HG03520 (cell line): ENCODE measurements around the gene DBH.

ENCODE experiments used
- ATAC-seq: cut with Tn5 transposase; IDR thresholded peaks from one replicate; pipeline ENCODE4 v1.9.1; 2021; ENCODE audit warnings: mild to moderate bottlenecking, moderate library complexity; ENCODE audit not compliant: unreplicated experiment

DBH gene

DNA sequence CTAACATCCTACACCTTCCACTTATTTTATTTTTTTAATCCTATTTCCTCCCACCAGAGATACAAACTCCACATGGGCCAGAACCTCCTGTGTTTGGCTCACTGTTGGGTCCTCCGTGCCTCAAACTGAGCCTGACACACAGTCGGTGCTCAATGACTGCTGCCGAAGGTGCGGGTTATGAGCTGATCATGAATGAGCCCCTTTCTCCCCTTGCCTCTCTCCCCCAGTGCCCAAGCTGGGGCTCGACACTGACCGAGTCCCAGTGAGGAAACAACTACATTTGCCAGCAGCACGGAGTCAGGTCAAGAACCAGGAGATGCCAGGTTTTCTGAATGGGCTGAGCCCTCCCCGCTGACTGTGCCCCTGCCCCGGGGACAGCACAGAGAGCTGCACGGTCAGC, 57.0 kb downstream of the DBH start:
- ATAC-seq: no peak

GRCh38 chr9:133693703-133694529, 57.8 kb downstream of the DBH start:
- ATAC-seq: no peak

DNA sequence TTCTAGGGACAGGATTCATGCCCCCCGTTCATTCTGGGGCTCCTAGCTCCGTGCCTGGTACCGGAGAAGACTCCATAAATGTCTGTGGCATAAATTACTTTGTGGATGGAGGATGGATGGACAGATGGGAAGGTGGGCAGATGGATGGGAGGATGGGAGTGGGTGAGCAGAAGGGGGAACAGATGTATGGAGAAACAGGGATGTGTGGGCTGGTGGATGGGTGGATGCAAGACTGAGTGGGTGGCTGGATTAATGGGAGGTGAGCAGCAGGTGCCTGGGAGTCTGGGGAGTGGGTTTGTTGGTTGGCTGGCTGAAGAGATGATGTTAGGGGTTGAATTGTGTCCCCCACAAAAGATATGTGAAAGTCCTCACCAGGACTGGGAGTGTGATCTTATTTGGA, 58.5 kb downstream of the DBH start:
- no peak for ATAC-seq

GRCh38 chr9:133696071-133696472, 59.9 kb downstream of the DBH start:
- no peak for ATAC-seq

GRCh38 chr9:133699546-133699945, 63.4 kb downstream of the DBH start:
- ATAC-seq: no peak

DNA sequence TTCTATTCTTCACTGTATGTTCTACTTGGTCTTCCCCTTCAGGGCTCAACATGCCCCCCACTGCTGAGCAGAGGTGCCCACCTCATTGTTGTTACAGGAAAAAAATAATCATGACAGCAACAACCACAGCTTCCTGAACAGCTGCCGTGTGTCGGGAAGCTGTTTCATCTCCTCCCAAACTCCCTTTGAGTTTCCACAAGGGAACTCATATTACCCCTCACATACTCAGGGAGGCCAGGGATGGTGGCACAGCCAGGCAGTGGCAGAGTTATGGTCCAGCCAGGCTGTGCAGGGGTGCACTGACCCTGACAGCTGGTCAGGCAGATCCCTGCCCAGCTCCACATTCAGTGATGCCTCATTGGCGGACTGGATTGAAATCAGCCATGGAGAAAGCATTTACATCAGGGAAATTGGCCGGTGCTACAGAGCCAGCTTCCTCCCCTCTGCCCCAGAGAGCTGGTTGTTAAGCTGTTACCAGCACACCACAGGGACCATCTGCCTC, 64.7 kb downstream of the DBH start:
- no peak for ATAC-seq

- ATAC-seq: no peak
Observed at GRCh38 chr9:133701321-133701980, 65.3 kb downstream of the DBH start.

DNA sequence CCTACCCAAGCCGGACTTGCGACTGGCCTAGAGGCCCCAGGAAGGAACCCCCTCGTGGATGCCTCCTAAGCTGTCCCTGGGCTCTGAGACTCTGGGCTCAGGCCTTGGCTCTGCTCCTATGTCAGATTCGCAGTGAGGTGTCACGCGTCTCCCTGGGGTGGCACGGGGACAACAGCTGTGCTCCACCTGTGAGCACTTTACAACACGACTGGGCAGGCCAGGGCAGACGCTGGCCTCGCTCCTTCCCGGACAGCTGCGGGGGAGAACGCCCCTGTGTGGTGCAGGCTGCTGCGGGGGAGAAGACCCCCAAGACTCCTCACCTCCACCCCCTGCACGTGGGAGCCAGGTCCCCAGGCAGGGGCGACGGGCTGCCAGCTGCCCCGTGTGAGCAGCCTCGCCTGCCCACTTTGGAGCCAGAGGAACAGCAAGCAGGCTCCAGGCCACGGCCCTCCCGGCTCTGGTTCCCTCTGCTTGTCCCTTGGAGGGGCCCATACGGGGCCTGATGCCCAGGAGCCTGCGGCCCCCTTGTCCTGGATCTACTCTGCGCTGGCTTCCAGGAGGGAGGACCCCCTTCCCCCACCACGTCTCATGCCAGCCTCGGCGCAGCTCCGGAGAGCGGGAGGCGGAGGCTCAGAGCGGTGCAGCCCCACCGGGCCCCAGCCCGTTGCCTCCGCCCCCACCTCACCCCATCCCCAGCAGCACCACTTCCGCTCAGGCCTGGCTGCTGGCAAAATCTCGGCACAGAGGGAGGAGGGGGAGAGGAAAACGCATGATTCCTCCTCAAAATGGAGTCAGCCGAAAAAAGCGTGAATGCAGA, 66.0 kb downstream of the DBH start:
- no peak for ATAC-seq

- no peak for ATAC-seq
Observed at GRCh38 chr9:133702798-133703590, 66.8 kb downstream of the DBH start.

GRCh38 chr9:133703591-133704399, 67.6 kb downstream of the DBH start:
- ATAC-seq: no peak

GRCh38 chr9:133704711-133705181, 68.6 kb downstream of the DBH start:
- no peak for ATAC-seq

DNA sequence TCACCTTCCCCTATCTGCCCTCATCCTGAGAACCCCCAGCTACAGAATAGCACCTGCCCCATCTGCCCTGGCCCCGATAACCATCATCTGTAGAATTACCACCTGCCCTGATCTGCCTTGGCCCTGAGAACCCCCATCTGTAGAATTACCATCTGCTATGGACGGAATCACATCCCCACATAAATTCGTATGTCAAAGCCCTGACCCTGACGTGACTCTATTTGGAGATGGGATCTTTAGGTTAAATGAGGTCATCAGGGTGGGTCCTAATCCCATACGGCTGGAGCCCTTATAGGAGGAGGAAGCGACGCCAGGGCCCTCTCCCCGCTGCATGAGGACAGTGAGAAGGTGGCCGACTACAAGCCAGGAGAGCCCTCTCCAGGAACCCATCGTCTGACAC, 69.4 kb downstream of the DBH start:
- ATAC-seq: no peak

DNA sequence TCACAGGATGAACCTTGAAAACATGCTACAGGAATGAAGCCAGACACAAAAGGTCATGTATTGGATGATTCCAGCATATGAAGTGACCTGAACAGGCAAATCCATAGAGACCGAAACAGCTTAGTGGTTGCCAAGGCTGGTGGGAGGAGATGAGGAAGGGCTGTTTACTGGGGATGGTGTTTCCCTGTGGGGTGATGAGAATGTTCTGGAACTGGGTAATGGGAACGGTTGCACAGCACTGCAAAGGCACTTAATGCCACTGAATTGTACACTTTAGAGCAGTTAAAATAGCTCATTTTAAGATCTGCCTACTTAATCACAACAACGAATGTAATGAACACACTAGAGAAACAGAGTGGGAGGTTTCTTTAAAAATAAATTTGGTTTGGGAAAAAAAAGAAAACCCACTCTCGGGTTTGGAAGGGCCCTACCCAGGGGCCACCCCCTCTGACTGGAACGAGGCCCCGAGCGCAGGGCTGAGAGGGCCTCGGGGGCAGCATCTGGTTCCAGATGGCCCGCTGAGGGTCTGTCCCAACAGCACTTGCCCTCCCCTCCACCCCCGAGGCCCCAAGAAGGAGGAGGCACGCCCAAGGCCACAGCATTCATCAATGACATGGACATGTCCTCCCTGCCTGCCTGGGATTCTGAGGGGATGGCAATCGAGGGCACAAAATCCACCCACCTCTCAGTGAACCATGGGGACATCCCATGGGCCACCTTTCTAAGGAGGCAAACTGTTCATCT, 70.3 kb downstream of the DBH start:
- ATAC-seq: no peak

- no peak for ATAC-seq
Observed at GRCh38 chr9:133707065-133707762, 71.1 kb downstream of the DBH start.

DNA sequence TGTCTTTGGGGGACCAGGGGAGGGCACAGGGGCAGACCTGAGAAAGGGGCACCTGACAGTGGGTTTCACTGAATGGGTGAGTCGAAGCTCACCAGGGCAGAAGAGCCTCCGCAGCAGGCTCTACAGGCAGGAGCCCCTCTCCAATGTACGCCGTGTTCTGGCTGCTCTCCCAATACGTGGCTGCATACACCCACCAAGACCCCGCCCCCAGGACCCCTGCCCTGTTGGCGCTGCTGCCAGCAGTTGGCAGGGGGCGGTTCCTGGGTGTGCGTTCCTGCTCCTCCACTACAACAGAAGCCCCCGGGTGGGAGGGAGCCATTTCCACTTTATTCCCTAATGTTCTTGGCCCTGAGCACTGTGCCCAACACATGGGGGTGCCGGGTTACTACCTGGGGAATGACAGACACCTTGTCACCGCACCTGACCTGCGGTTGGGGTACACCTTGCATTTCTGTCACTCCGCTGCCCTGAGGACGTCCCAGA, 71.6 kb downstream of the DBH start:
- no peak for ATAC-seq

DNA sequence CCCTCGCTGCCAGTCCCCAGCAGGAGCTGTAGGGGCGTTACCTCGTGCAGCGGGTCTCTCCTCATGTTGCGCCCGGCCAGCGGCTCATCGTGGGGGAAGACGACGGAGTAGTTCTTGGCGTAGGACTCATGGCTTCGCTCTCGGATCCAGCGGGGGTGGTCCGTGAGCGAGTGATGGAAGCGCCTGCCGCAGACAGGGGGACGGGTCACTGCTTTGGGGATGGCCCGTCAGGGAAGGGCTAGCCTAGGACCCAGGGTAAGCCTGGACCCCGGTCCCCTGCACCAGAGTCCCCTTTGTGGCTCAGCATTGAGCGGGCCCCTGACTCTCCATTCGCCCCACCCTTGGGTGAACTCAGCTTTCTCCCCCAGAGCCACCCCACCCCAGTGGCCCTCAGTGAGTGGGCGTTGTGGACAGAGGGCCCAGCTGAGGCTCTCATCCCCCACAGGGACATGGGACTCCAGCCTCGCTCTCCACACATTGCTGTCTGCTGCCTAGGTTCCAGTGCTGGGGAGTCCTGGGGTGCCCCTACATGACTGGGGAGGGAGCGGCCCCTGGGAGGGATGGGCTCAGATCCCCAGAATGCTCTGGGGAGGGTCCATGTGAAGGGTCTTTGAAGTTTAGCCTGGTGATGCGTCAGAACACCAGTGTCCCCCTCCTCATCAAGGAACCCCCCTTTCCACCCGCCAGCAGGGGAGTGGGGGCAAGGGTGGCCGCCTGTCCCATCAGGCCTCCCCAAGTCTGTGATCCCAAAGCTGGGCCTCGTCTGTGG, 72.3 kb downstream of the DBH start:
- no peak for ATAC-seq
